ENCODE results near the gene FAM50B. TPM values are rescaled to one million over a fixed set of nuclear protein-coding genes. Genes with fewer than 3 reads are reported as not detected.

FAM50B gene
- total RNA-seq, 4 donors from 2014 or later = 5.6 to 11.7 (median 6.7) TPM

- ATAC-seq (ENCODE audit: low FRiP score) = no peak
- TF ChIP-seq CTCF (IDR thresholded peaks at IDR 0.05) = no peak
- DNase-seq (ENCODE audit: low spot score) = no peak
These were observed 29.7 kb upstream of the FAM50B start for GRCh38 chr6:3819161-3820110.

DNA sequence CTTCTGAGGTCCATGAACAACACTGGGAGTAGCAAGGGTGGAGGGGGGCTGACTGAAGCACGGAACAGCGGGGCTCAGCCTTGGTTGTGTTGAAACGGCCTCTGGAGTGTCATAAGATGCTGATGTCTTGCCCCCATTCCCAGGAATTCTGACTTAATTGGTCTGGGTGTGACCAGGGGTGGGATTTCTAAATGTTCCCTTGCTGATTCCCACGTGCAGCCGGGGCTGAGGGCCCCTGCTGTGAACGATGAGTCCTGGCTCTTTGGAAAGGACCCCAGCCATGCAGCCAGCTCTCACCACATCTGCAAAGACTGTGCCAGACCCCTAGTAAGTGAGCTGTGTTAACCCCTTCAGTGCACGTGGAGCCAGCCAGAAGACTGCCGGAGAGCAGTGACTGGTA lies 28.6 kb upstream of the FAM50B start:
- ATAC-seq (ENCODE audit: low FRiP score) (no peak), DNase-seq (ENCODE audit: low spot score) (no peak)
- no peak for TF ChIP-seq CTCF (IDR thresholded peaks at IDR 0.05)

DNA sequence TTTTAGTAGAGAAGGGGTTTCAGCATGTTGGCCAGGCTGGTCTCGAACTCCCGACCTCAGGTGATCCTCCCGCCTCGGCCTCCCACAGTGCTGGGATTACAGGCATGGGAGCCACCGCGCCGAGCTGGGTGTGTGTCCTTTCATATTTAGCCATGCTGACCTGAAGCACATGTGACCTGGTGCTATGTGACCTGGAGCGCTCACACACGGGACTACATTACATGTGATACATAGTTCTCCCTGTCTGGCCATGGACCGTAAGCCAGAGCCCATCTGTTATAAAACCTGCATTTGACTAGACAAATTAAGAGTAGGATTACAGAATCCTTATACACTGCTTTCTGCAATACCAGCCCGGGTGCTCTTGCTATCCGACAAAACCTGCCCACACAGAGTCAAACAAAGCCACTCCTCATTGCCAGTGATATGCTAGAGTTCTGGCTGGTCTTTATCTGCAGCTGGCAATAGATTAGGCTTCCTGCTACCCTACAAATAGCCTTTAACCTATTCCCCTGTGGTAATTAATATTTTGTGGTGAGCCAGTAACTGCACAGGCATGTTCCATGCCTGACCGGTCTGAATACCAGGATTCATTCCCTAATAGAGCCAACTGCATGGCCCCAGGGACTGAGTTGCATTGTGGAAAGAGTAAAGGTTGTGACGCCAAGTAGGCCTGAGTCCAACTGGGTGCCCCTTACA lies 26.3 kb upstream of the FAM50B start:
- ATAC-seq (ENCODE audit: low FRiP score) (no peak), DNase-seq (ENCODE audit: low spot score) (no peak)

DNA sequence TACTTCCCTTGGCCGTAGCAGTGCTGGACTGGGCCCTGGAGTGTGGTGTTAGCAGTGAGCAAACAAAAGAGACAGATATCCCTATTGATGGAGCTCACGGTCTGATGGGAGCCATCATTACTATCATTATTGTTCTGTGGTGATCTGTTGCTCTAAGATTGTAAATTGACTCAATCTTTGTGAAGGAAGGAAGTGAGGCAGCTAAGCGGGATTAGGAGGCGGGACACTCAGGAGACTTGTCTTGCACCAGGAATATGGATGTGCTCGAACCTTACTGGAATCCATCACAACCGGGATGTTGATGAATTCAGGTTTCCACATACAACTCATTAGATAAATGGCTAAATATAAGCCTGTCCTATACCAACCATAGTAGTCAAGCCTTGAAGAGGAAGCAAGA lies 25.5 kb upstream of the FAM50B start:
- no peak for DNase-seq (ENCODE audit: low spot score)
- TF ChIP-seq CTCF (IDR thresholded peaks at IDR 0.05) = no peak

More for the DNA sequence above, 26.3 kb upstream of the FAM50B start:
- TF ChIP-seq CTCF (IDR thresholded peaks at IDR 0.05) = no peak

GRCh38 chr6:3825331-3825831 lies 23.8 kb upstream of the FAM50B start:
- no peak for TF ChIP-seq CTCF (IDR thresholded peaks at IDR 0.05)
- ATAC-seq (ENCODE audit: low FRiP score) (peak; percentile 59), DNase-seq (ENCODE audit: low spot score) (peak; percentile 50)

More for the DNA sequence above, 25.5 kb upstream of the FAM50B start:
- ATAC-seq (ENCODE audit: low FRiP score) = no peak

GRCh38 chr6:3825851-3826581 lies 23.2 kb upstream of the FAM50B start:
- DNase-seq (ENCODE audit: low spot score) (peak; percentile 50), ATAC-seq (ENCODE audit: low FRiP score) (peak; percentile 96)
- no peak for TF ChIP-seq CTCF (IDR thresholded peaks at IDR 0.05)

Data from omental fat pad (tissue), 4 donors.